Epithelial cell of esophagus (primary cell): ENCODE data around the gene KIF14.

Source experiments
- DNase-seq: peaks from one replicate; pipeline ENCODE4 v3.0.0; 2010; ENCODE audit warnings: low read depth
- H3K4me3 ChIP-seq: 2 replicates; pipeline ENCODE4 v1.5.1; 2011; ENCODE audit warnings: mild to moderate bottlenecking, low read length, control low read depth
- TF ChIP-seq, protein P1 (sequence below): IDR thresholded peaks from 2 replicates; pipeline ENCODE4 v1.5.1; 2011; ENCODE audit warnings: low read depth, mild to moderate bottlenecking, low read length, control low read depth, inconsistent platforms; ENCODE audit not compliant: insufficient read depth; ENCODE audit errors: missing control alignments

The KIF14 gene

DNA sequence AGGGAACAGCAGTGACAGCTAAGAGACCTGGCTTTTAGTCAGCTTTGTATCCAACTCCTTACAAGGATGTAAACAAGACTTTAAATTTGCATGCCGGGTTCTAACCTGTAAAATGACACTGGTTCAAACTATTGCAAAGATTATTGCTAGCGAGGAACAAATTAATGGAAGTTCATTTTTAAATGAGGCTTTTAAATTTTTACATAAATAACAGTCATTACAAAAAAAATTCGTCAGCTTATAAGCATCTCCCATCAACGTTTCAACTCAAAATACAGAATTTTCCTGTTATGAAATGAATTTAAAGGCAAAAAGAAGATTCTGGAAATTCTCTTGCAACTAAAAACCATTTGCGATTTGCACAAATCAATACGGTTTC lies 668 bp downstream of the KIF14 start:
- no peak for DNase-seq
- H3K4me3 ChIP-seq: peak overlapping the region; percentile 81
- TF ChIP-seq, protein P1, sequence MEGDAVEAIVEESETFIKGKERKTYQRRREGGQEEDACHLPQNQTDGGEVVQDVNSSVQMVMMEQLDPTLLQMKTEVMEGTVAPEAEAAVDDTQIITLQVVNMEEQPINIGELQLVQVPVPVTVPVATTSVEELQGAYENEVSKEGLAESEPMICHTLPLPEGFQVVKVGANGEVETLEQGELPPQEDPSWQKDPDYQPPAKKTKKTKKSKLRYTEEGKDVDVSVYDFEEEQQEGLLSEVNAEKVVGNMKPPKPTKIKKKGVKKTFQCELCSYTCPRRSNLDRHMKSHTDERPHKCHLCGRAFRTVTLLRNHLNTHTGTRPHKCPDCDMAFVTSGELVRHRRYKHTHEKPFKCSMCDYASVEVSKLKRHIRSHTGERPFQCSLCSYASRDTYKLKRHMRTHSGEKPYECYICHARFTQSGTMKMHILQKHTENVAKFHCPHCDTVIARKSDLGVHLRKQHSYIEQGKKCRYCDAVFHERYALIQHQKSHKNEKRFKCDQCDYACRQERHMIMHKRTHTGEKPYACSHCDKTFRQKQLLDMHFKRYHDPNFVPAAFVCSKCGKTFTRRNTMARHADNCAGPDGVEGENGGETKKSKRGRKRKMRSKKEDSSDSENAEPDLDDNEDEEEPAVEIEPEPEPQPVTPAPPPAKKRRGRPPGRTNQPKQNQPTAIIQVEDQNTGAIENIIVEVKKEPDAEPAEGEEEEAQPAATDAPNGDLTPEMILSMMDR: no peak

GRCh38 chr1:200610846-200611245 lies 9.7 kb downstream of the KIF14 start:
- TF ChIP-seq, protein P1: no peak
- DNase-seq: no peak
- H3K4me3 ChIP-seq: no peak overlapping the region

- TF ChIP-seq, protein P1: no peak
- no peak overlapping the region for H3K4me3 ChIP-seq
- DNase-seq: no peak
Measured at GRCh38 chr1:200602632-200603031, 17.9 kb downstream of the KIF14 start.

DNA sequence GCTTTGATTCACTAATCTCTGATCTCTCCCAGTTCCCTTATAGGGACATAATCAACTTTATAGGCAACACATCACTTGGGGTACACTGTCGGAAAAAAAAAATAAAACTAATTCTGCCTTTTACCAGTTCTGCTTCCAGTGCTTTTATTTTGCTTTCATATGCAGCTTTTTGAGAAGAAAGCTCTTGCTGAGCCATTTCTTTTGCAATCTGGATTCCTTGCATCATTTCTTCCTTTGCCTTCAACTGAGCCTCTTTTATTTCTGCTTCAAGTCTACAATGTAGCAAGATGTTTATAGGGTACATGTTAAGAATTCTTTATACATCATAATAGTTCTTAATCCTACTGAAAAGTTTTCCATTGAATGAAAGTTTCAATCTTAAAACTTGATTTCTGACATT lies 30.6 kb downstream of the KIF14 start:
- H3K4me3 ChIP-seq: no peak overlapping the region
- DNase-seq: no peak
- TF ChIP-seq, protein P1: no peak

GRCh38 chr1:200588698-200589097 lies 31.9 kb downstream of the KIF14 start:
- TF ChIP-seq, protein P1: no peak
- no peak for DNase-seq
- H3K4me3 ChIP-seq: no peak overlapping the region

- DNase-seq: no peak
- TF ChIP-seq, protein P1: no peak
- H3K4me3 ChIP-seq: no peak overlapping the region
Measured at GRCh38 chr1:200564319-200564718, 56.2 kb downstream of the KIF14 start.

DNA sequence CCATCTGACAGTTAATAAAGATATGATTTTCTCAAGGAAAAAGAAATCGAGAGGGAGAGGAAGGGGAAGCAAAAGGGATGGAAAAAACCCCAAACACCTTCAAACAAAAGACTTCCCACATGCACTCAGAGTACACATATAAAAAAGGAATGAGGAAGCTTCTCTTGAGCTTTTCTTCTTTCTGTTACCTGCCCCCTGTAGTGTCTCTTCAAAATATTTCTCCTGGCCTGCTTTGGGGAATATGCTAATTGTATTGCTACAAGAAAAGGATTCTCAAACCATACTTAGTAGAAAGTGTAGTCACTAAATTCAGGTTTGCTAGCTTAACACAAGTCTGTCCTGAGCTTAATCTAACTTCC lies 58.7 kb downstream of the KIF14 start:
- no peak overlapping the region for H3K4me3 ChIP-seq
- no peak for DNase-seq
- TF ChIP-seq, protein P1: no peak
